ENCODE data around the gene COQ5.

COQ5 gene

DNA sequence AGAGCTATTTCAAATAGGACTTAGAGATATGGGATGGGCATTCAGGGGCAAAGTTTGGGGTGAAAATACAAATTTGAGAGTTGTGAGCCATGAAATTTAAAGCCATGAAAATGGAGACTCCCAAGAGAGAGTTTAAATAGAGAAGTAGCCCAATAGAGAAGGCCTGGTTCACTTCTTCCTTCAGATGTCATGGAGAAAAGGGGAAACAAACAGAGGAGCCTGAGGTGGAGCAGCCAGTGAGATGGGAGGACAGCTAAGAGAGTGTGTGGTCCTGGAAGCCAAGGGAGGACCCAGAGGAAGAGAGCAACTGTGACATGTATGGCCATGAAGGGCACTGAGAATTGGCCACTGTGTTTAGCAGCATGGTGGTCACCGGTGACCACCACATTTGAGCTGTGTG lies 45.3 kb downstream of the COQ5 start:
- no peaks in the 10 kb centered on the region for H3K9me3 ChIP-seq (ENCODE audit: severe bottlenecking)
- ATAC-seq (ENCODE audit: low read depth): no peak; the same call in 2 of the 3 replicates
- no peak overlapping the region for H3K4me3 ChIP-seq (ENCODE audit: severe bottlenecking)
- DNase-seq (ENCODE audit: low spot score): no peak
- no peaks in the 10 kb centered on the region for H3K4me1 ChIP-seq (ENCODE audit: insufficient read depth, poor library complexity, severe bottlenecking)
- TF ChIP-seq CTCF (IDR thresholded peaks at IDR 0.05; ENCODE audit: poor library complexity, severe bottlenecking): no peak
- H3K27me3 ChIP-seq (ENCODE audit: insufficient read depth, poor library complexity, severe bottlenecking): no peaks in the 10 kb centered on the region
- H3K36me3 ChIP-seq (ENCODE audit: low read depth): peaks cover 7% of the 10 kb centered on the region; the same call in 1 of the 2 replicates
- no peak overlapping the region for H3K27ac ChIP-seq (ENCODE audit: poor library complexity, severe bottlenecking)

- ATAC-seq (ENCODE audit: low read depth) (no peak), DNase-seq (ENCODE audit: low spot score) (no peak)
- H3K36me3 ChIP-seq (ENCODE audit: low read depth): no peaks in the 10 kb centered on the region
- no peaks in the 10 kb centered on the region for H3K9me3 ChIP-seq (ENCODE audit: severe bottlenecking)
- H3K27me3 ChIP-seq (ENCODE audit: insufficient read depth, poor library complexity, severe bottlenecking): no peaks in the 10 kb centered on the region
- H3K4me1 ChIP-seq (ENCODE audit: insufficient read depth, poor library complexity, severe bottlenecking): no peaks in the 10 kb centered on the region
- H3K27ac ChIP-seq (ENCODE audit: poor library complexity, severe bottlenecking): no peak overlapping the region
- TF ChIP-seq CTCF (IDR thresholded peaks at IDR 0.05; ENCODE audit: poor library complexity, severe bottlenecking): no peak
- no peak overlapping the region for H3K4me3 ChIP-seq (ENCODE audit: severe bottlenecking)
Measured at GRCh38 chr12:120481022-120481767, 47.8 kb downstream of the COQ5 start.

- no peak for ATAC-seq (ENCODE audit: low read depth)
- H3K27ac ChIP-seq (ENCODE audit: poor library complexity, severe bottlenecking): no peak overlapping the region
Measured at GRCh38 chr12:120480211-120480610, 48.7 kb downstream of the COQ5 start.

GRCh38 chr12:120479458-120479857 lies 49.5 kb downstream of the COQ5 start:
- TF ChIP-seq CTCF (IDR thresholded peaks at IDR 0.05; ENCODE audit: poor library complexity, severe bottlenecking): no peak
- H3K4me3 ChIP-seq (ENCODE audit: severe bottlenecking): no peak overlapping the region
- no peak for DNase-seq (ENCODE audit: low spot score)
- no peaks in the 10 kb centered on the region for H3K36me3 ChIP-seq (ENCODE audit: low read depth)
- peak; percentile 7; the same call in 1 of the 3 replicates for ATAC-seq (ENCODE audit: low read depth)
- no peaks in the 10 kb centered on the region for H3K27me3 ChIP-seq (ENCODE audit: insufficient read depth, poor library complexity, severe bottlenecking)
- H3K27ac ChIP-seq (ENCODE audit: poor library complexity, severe bottlenecking): no peak overlapping the region
- peaks cover 3% of the 10 kb centered on the region for H3K4me1 ChIP-seq (ENCODE audit: insufficient read depth, poor library complexity, severe bottlenecking)
- no peaks in the 10 kb centered on the region for H3K9me3 ChIP-seq (ENCODE audit: severe bottlenecking)

More at GRCh38 chr12:120480211-120480610, 48.7 kb downstream of the COQ5 start:
- no peaks in the 10 kb centered on the region for H3K36me3 ChIP-seq (ENCODE audit: low read depth)
- DNase-seq (ENCODE audit: low spot score): no peak
- no peaks in the 10 kb centered on the region for H3K9me3 ChIP-seq (ENCODE audit: severe bottlenecking)
- H3K4me3 ChIP-seq (ENCODE audit: severe bottlenecking): no peak overlapping the region
- no peaks in the 10 kb centered on the region for H3K27me3 ChIP-seq (ENCODE audit: insufficient read depth, poor library complexity, severe bottlenecking)
- no peak for TF ChIP-seq CTCF (IDR thresholded peaks at IDR 0.05; ENCODE audit: poor library complexity, severe bottlenecking)
- no peaks in the 10 kb centered on the region for H3K4me1 ChIP-seq (ENCODE audit: insufficient read depth, poor library complexity, severe bottlenecking)

GRCh38 chr12:120475643-120476042 lies 53.3 kb downstream of the COQ5 start:
- H3K9me3 ChIP-seq (ENCODE audit: severe bottlenecking): no peaks in the 10 kb centered on the region
- TF ChIP-seq CTCF (IDR thresholded peaks at IDR 0.05; ENCODE audit: poor library complexity, severe bottlenecking): no peak
- H3K4me3 ChIP-seq (ENCODE audit: severe bottlenecking): no peak overlapping the region
- H3K4me1 ChIP-seq (ENCODE audit: insufficient read depth, poor library complexity, severe bottlenecking): peaks cover 16% of the 10 kb centered on the region
- no peaks in the 10 kb centered on the region for H3K36me3 ChIP-seq (ENCODE audit: low read depth)
- ATAC-seq (ENCODE audit: low read depth) (no peak), DNase-seq (ENCODE audit: low spot score) (no peak)
- no peaks in the 10 kb centered on the region for H3K27me3 ChIP-seq (ENCODE audit: insufficient read depth, poor library complexity, severe bottlenecking)
- H3K27ac ChIP-seq (ENCODE audit: poor library complexity, severe bottlenecking): peak overlapping the region; percentile 71

Data from RWPE2 (cell line).